Chondrocyte (in vitro differentiated cells): ENCODE results near the gene GSTA1. TPM values are rescaled to one million over a fixed set of nuclear protein-coding genes. Genes with fewer than 3 reads are reported as not detected.
"Not testable (repeated sequence)": the region's sequence is repeated elsewhere in the genome, so short reads cannot be mapped to it uniquely, and the experiment has no call there.

ENCODE experiments used
- DNase-seq: peaks from one replicate; pipeline ENCODE4 v3.0.0; 2021; ENCODE audit warnings: mixed read lengths, low spot score
- H3K27ac Mint-ChIP-seq: one replicate; pipeline ENCODE4 v1.8.0; 2021; ENCODE audit warnings: mild to moderate bottlenecking, moderate library complexity, mixed read lengths; ENCODE audit not compliant: unreplicated experiment
- H3K27me3 Mint-ChIP-seq: 2 replicates; pipeline ENCODE4 v1.8.0; 2021; ENCODE audit warnings: low read depth, mixed read lengths
- H3K36me3 Mint-ChIP-seq: 2 replicates; pipeline ENCODE4 v1.8.0; 2021; ENCODE audit warnings: low read depth, mixed read lengths
- H3K4me1 Mint-ChIP-seq: 2 replicates; pipeline ENCODE4 v1.8.0; 2021; ENCODE audit warnings: low read depth, mild to moderate bottlenecking, mixed read lengths
- H3K4me3 Mint-ChIP-seq: one replicate; pipeline ENCODE4 v1.8.0; 2021; ENCODE audit warnings: mild to moderate bottlenecking, moderate library complexity, mixed read lengths; ENCODE audit not compliant: unreplicated experiment
- H3K9me3 Mint-ChIP-seq: 2 replicates; pipeline ENCODE4 v1.8.0; 2021; ENCODE audit warnings: low read depth, mixed read lengths
- total RNA-seq: library from RNA; stranded (reverse); gene quantifications from 3 replicates; pipeline ENCODE4 v1.2.1, GENCODE V29; 2021
- TF ChIP-seq, protein P1 (sequence below): fragments of 200-600 bp; sonication (generic); IDR thresholded peaks from 2 replicates; pipeline ENCODE4 v1.5.0; 2021; ENCODE audit warnings: antibody characterized with exemption, mild to moderate bottlenecking, moderate library complexity

GSTA1 gene
- total RNA-seq, 1 donor from 2014 or later, result not detected

DNA sequence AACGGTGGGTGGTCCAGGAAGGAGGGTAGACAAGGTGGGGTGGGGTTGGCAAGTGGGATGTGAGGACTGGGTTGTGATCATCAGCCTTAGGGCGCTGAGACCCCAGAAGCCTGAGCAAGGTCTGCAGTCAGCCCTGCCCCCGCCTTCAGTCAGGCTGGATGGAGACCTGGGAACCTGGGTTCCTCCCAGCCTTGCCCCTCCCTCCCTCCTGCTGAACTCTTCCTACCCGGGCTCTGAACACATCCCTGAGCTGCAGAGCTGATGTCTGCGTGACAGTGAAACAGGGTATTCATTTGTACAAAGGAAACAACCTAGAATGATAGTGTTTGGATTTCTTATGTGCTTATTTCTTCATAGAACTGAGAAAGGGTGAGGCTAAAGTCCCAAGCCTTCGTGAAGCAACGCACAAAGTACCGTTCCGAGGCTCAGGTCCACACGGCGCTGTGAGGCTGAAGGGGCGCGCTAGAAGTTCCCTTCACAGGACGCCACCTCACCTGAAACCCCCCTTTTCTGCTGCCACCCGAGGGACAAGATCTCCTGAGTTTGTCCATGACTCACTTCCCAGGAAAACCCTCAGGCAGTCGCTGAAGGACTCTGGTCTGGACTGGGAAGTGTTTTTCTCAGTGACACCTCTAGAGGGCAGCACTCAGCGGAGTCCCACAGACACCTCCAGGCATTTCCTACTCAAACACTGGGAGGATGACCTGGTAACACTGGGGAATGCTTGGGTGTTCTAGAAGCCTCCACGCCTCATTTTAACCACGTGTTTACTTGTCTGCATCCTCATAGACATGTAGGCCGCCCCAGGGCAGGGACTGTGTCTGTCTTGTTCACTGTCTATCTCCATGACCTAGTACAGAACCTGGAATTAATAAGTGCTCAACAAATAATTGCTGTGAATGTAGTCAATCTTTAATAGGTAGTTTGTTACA lies 35.8 kb upstream of the GSTA1 start:
- Mint-ChIP-seq H3K4me3 (no peak overlapping the region), H3K27me3 (peaks cover 30% of the 10 kb centered on the region), H3K36me3 (no peaks in the 10 kb centered on the region), H3K27ac (no peak overlapping the region), H3K4me1 (peaks cover 3% of the 10 kb centered on the region), H3K9me3 (no peaks in the 10 kb centered on the region)
- no peak for DNase-seq
- TF ChIP-seq, protein P1, sequence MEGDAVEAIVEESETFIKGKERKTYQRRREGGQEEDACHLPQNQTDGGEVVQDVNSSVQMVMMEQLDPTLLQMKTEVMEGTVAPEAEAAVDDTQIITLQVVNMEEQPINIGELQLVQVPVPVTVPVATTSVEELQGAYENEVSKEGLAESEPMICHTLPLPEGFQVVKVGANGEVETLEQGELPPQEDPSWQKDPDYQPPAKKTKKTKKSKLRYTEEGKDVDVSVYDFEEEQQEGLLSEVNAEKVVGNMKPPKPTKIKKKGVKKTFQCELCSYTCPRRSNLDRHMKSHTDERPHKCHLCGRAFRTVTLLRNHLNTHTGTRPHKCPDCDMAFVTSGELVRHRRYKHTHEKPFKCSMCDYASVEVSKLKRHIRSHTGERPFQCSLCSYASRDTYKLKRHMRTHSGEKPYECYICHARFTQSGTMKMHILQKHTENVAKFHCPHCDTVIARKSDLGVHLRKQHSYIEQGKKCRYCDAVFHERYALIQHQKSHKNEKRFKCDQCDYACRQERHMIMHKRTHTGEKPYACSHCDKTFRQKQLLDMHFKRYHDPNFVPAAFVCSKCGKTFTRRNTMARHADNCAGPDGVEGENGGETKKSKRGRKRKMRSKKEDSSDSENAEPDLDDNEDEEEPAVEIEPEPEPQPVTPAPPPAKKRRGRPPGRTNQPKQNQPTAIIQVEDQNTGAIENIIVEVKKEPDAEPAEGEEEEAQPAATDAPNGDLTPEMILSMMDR, result peak; percentile 83

DNA sequence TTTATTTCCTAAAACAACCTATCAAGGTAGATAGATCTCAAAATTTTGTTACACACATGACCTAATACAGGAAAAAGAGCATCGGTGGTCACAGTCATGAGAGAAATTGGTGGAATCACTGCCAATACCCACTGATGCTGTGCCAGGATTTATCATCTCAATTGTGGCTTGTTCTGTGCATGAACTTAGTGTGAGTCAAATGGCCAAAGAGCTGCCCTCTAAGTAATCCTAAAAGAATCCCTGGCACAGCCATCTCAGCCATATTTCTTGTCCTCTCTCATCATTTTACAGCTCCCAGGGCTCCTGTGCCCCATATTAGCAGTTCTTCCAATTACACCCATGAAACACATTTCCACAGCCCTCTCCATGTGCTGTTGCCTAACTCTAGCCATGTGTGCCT lies 30.9 kb upstream of the GSTA1 start:
- DNase-seq, result no peak
- H3K27ac Mint-ChIP-seq, result no peak overlapping the region
- H3K27me3 Mint-ChIP-seq, result peaks cover 35% of the 10 kb centered on the region

DNA sequence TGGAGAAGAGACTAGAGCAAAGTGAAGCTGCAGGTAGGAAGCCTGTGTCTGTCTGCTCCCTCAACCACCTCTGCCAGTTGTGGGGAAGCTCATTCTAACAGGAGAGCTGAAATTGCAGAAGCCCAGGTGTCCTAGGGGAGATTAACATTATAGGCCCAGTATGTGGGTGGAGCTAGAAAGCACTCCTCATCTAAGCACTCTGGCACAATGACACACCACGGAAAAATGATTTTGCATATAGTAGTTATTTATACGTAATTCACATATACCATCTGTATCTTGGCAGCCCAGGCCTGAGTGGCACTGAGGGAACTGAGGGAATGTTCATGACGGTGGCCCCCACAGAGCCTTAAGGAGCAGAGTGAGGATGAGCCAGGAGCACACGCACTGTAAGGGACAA lies 27.3 kb upstream of the GSTA1 start:
- H3K4me1 Mint-ChIP-seq, H3K4me3 Mint-ChIP-seq, H3K27ac Mint-ChIP-seq, H3K9me3 Mint-ChIP-seq, DNase-seq, H3K36me3 Mint-ChIP-seq: not testable (repeated sequence)
- peaks cover 24% of the 10 kb centered on the region for H3K27me3 Mint-ChIP-seq

More for the DNA sequence above, 30.9 kb upstream of the GSTA1 start:
- H3K9me3 Mint-ChIP-seq, result peaks cover 4% of the 10 kb centered on the region
- H3K4me1 Mint-ChIP-seq, result peaks cover 3% of the 10 kb centered on the region
- TF ChIP-seq, protein P1, result no peak
- no peaks in the 10 kb centered on the region for H3K36me3 Mint-ChIP-seq
- H3K4me3 Mint-ChIP-seq, result no peak overlapping the region

DNA sequence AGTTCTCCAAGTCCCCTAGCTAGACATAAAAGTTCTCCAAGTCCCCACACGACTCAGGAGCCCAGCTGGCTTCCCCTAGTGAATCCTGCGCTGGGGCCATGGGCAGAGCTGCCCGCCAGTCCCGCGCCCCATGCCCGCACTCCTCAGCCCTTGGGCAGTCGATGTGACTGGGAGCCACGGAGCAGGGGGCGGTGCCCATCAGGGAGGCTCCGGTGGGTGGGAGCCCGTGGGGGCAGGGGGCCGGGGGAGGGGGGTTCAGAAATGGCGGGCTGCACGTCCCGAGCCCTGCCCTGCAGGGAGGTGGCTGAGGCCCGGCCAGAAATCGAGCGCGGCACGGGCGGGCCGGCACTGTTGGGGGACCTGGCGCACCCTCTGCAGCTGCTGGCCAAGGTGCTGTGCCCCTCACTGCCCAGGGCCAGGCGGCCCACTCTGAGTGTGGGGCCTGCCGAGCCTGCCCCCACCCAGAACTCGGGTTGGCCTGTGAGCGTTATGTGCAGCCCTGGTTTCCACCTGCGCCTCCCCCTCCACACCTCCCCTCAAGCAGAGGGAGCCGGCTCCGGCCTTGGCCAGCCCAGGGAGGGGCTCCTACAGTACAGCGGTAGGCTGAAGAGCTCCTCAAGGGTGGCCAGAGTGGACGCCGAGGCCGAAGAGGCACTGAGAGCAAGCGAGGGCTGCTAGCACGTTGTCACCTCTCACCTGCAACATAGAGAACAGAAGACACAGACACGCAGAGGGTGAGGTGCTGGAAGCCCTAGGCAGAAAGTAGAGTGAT lies 25.6 kb upstream of the GSTA1 start:
- DNase-seq, result no peak
- no peak overlapping the region for H3K4me3 Mint-ChIP-seq
- peaks cover 5% of the 10 kb centered on the region for H3K9me3 Mint-ChIP-seq
- no peak overlapping the region for H3K27ac Mint-ChIP-seq
- TF ChIP-seq, protein P1, result no peak
- H3K27me3 Mint-ChIP-seq, result peaks cover 11% of the 10 kb centered on the region
- H3K4me1 Mint-ChIP-seq, result no peaks in the 10 kb centered on the region
- H3K36me3 Mint-ChIP-seq, result no peaks in the 10 kb centered on the region

DNA sequence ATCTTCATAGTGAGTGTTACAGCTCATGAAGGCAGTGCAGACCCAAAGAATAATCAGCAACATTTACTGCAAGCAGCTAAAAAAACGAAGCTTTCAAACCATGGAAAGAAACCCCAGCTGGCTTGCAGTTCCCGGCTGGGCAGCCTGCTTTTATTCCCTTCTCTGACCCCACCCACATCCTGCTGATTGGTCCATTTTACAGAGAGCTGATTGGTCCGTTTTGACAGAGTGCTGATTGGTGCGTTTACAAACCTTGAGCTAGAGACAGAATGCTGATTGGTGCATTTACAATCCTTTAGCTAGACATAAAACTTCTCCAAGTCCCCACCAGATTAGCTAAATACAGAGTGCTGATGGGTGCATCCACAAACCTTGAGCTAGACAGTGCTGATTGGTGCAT lies 25.0 kb upstream of the GSTA1 start:
- H3K4me3 Mint-ChIP-seq, H3K4me1 Mint-ChIP-seq, H3K27ac Mint-ChIP-seq, DNase-seq, H3K27me3 Mint-ChIP-seq, H3K36me3 Mint-ChIP-seq, H3K9me3 Mint-ChIP-seq: not testable (repeated sequence)

DNA sequence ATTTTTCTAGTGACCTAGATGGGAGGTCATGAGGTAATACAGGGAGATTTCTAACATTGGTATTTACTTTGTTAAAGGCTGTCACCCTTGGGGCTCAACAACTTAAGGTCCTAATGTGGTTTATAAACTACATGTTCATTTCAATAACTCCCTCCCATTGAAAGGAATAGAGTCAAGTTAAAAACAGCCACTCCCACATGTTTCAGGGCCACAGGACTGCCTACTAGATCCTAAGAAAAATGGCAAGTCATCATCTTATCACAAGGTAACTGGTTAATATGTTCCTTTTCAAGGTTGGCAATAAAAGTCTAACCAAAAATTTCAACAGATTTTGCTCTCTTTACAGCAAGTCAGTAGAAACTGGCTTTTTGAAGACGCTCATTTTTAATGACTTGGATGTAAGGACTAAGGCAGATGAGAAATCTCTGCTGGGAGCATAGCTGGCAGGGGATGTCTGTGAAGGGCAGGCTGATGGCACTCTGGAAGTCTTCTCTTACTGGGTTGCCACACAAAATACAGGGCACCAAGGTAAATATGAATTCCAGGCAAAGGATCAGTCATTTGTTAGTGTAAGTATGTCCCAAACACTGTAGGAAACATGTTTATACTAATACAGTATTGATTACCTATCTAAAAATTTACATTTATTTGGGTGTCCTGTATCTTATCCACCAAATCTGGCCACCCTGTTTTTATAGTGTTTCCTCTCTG lies 23.6 kb upstream of the GSTA1 start:
- H3K4me3 Mint-ChIP-seq, H3K27ac Mint-ChIP-seq, DNase-seq, H3K4me1 Mint-ChIP-seq, H3K27me3 Mint-ChIP-seq, H3K36me3 Mint-ChIP-seq: not testable (repeated sequence)
- peaks cover 11% of the 10 kb centered on the region for H3K9me3 Mint-ChIP-seq
